Muscle of leg (tissue), 11 donors: ENCODE measurements around the gene DNAJC17. TPM values are rescaled to one million over a fixed set of nuclear protein-coding genes. Genes with fewer than 3 reads are reported as not detected.

ENCODE experiments used
- DNase-seq: peaks from one replicate; pipeline ENCODE4 v3.0.0; 2013
- H3K27ac ChIP-seq: one replicate; pipeline ENCODE4 v1.5.1; 2013; ENCODE audit warnings: mild to moderate bottlenecking, low read length, control low read depth
- H3K27me3 ChIP-seq: one replicate; pipeline ENCODE4 v1.6.1; 2013; ENCODE audit warnings: low read length; ENCODE audit not compliant: control insufficient read depth, insufficient read depth
- H3K36me3 ChIP-seq: one replicate; pipeline ENCODE4 v1.6.1; 2013; ENCODE audit warnings: low read length; ENCODE audit not compliant: control insufficient read depth, insufficient read depth
- H3K4me1 ChIP-seq: one replicate; pipeline ENCODE4 v1.6.1; 2013; ENCODE audit warnings: low read length; ENCODE audit not compliant: control insufficient read depth, insufficient read depth
- H3K4me3 ChIP-seq: one replicate; pipeline ENCODE4 v1.5.1; 2013; ENCODE audit warnings: low read length, control low read depth
- H3K9me3 ChIP-seq: replicated peaks from 2 replicates; pipeline ENCODE4 v1.6.1; 2013; ENCODE audit warnings: low read depth, low read length; ENCODE audit not compliant: control insufficient read depth
- WGBS: methylation state at CpG from one replicate; pipeline ENCODE4 v1.1.5; 2013; ENCODE audit warnings: missing lambda C conversion rate; ENCODE audit not compliant: insufficient coverage; 5-methylcytosine and 5-hydroxymethylcytosine counted together
- polyA plus RNA-seq, 8 donors: library from polyadenylated mRNA; unstranded; fragments of 120-200 nt; gene quantifications; one replicate each; pipeline versions ENCODE4 v1.2.1 to v1.2.3, GENCODE V29; 2013; ENCODE audit warnings: inconsistent platforms in 1 of 8, low replicate concordance in 1 of 8; ENCODE audit not compliant: insufficient read length in 8 of 8, insufficient read depth in 1 of 8
- total RNA-seq: library from RNA; stranded (reverse); fragments of 120-200 nt; gene quantifications from one replicate; pipeline ENCODE4 v1.2.4, GENCODE V29; 2013

Gene DNAJC17
- total and polyA plus RNA-seq, 9 donors = 23.9 to 37.9 (median 30.4) TPM

GRCh38 chr15:40768521-40769273 lies 38.6 kb downstream of the DNAJC17 start:
- Histone ChIP-seq H3K27ac (peak overlapping the region; percentile 75), H3K4me1 (peaks cover 45% of the 10 kb centered on the region)
- DNase-seq = no peak

GRCh38 chr15:40767838-40768500 lies 39.3 kb downstream of the DNAJC17 start:
- H3K4me1 ChIP-seq = peaks cover 52% of the 10 kb centered on the region
- H3K9me3 ChIP-seq = no peaks in the 10 kb centered on the region
- WGBS = 90% methylated on average over 23 of the region's 29 CpGs
- H3K4me3 ChIP-seq = no peak overlapping the region
- no peaks in the 10 kb centered on the region for H3K27me3 ChIP-seq
- peaks cover 24% of the 10 kb centered on the region for H3K36me3 ChIP-seq
- H3K27ac ChIP-seq = no peak overlapping the region
- no peak for DNase-seq

More at GRCh38 chr15:40768521-40769273, 38.6 kb downstream of the DNAJC17 start:
- no peak overlapping the region for H3K4me3 ChIP-seq
- H3K9me3 ChIP-seq = no peaks in the 10 kb centered on the region
- H3K27me3 ChIP-seq = no peaks in the 10 kb centered on the region
- WGBS = 72% methylated on average over 20 of the region's 21 CpGs
- peaks cover 31% of the 10 kb centered on the region for H3K36me3 ChIP-seq

GRCh38 chr15:40766906-40767837 lies 40.1 kb downstream of the DNAJC17 start:
- H3K27me3 ChIP-seq = no peaks in the 10 kb centered on the region
- H3K27ac ChIP-seq = no peak overlapping the region
- H3K4me1 ChIP-seq = peaks cover 57% of the 10 kb centered on the region
- H3K36me3 ChIP-seq = peaks cover 18% of the 10 kb centered on the region
- 92% methylated on average over 22 of the region's 32 CpGs for WGBS
- DNase-seq = no peak
- H3K4me3 ChIP-seq = no peak overlapping the region
- no peaks in the 10 kb centered on the region for H3K9me3 ChIP-seq

- no peaks in the 10 kb centered on the region for H3K9me3 ChIP-seq
- H3K27ac ChIP-seq = no peak overlapping the region
- H3K4me1 ChIP-seq = peaks cover 57% of the 10 kb centered on the region
- H3K36me3 ChIP-seq = peaks cover 18% of the 10 kb centered on the region
- no peak overlapping the region for H3K4me3 ChIP-seq
- DNase-seq = no peak
- H3K27me3 ChIP-seq = no peaks in the 10 kb centered on the region
- 65% methylated on average over 5 of the region's 7 CpGs for WGBS
These were observed 41.0 kb downstream of the DNAJC17 start for GRCh38 chr15:40766194-40766815.

GRCh38 chr15:40764629-40765103 lies 42.6 kb downstream of the DNAJC17 start:
- H3K4me1 ChIP-seq = peaks cover 42% of the 10 kb centered on the region

GRCh38 chr15:40763801-40764628 lies 43.3 kb downstream of the DNAJC17 start, which contains the start of gene GCHFR:
GCHFR (plus strand) TSS chr15:40764068; CDS start chr15:40764181, 113 bp downstream.
- Histone ChIP-seq H3K4me1 (peaks cover 36% of the 10 kb centered on the region), H3K27me3 (peaks cover 2% of the 10 kb centered on the region), H3K9me3 (no peaks in the 10 kb centered on the region), H3K36me3 (peaks cover 16% of the 10 kb centered on the region), H3K4me3 (peak within 1 kb of the TSS; percentile 62), H3K27ac (peak within 1 kb of the TSS; percentile 89)
- WGBS = under 1% methylated on average over 68 of the region's 75 CpGs
- DNase-seq = peak; percentile 85

More at GRCh38 chr15:40764629-40765103, 42.6 kb downstream of the DNAJC17 start:
- Histone ChIP-seq H3K27me3 (peaks cover 2% of the 10 kb centered on the region), H3K9me3 (no peaks in the 10 kb centered on the region), H3K4me3 (peak overlapping the region; percentile 62), H3K36me3 (peaks cover 18% of the 10 kb centered on the region), H3K27ac (peak overlapping the region; percentile 89)
- DNase-seq = peak; percentile 42
- WGBS = 34% methylated on average over 4 of the region's 8 CpGs

GRCh38 chr15:40762919-40763800 lies 44.1 kb downstream of the DNAJC17 start:
- DNase-seq = peak; percentile 84
- H3K9me3 ChIP-seq = no peaks in the 10 kb centered on the region
- peaks cover 12% of the 10 kb centered on the region for H3K36me3 ChIP-seq
- H3K27me3 ChIP-seq = peaks cover 2% of the 10 kb centered on the region
- peak overlapping the region; percentile 62 for H3K4me3 ChIP-seq
- peak overlapping the region; percentile 89 for H3K27ac ChIP-seq
- peaks cover 29% of the 10 kb centered on the region for H3K4me1 ChIP-seq
- WGBS = 7% methylated on average over 39 of the region's 55 CpGs

GRCh38 chr15:40759961-40760360 lies 47.3 kb downstream of the DNAJC17 start:
- 85% methylated on average over 5 of the region's 5 CpGs for WGBS
- H3K9me3 ChIP-seq = no peaks in the 10 kb centered on the region
- H3K4me1 ChIP-seq = peaks cover 29% of the 10 kb centered on the region
- no peaks in the 10 kb centered on the region for H3K36me3 ChIP-seq
- H3K27ac ChIP-seq = no peak overlapping the region
- H3K27me3 ChIP-seq = peaks cover 2% of the 10 kb centered on the region
- no peak for DNase-seq
- H3K4me3 ChIP-seq = no peak overlapping the region
